HG03575 (cell line): Measurements from ENCODE around the gene NOS1AP.
"Not testable (repeated sequence)": the region's sequence is repeated elsewhere in the genome, so short reads cannot be mapped to it uniquely, and the experiment has no call there.

Experiments
- ATAC-seq: cut with Tn5 transposase; IDR thresholded peaks from one replicate; pipeline ENCODE4 v1.9.1; 2021; ENCODE audit not compliant: unreplicated experiment, insufficient number of reproducible peaks, low FRiP score; ENCODE audit errors: extremely low read depth

Gene NOS1AP

GRCh38 chr1:162396201-162396906 lies 326.9 kb downstream of the NOS1AP start:
- no peak for ATAC-seq

DNA sequence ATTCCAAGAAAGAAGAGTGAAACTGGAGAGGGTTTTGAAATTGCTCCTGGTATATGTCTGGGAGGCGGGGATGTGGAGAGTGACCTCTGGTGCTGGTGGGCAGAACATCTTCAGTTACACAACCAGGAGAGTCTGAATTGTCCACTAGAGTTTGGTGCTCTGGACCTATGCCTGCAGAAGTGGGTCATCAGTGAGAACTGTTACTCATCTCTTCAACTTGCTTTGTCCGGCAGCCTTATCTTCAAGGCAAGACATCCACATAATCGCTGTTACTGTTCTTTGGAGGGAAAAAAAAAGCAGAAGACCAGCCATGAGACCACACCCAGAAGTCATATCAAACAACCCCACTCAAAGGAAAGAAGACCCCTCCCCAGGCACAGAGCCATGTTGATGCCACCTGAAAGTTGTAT lies 327.6 kb downstream of the NOS1AP start:
- ATAC-seq: no peak

GRCh38 chr1:162397943-162398560 lies 328.6 kb downstream of the NOS1AP start:
- ATAC-seq: no peak

DNA sequence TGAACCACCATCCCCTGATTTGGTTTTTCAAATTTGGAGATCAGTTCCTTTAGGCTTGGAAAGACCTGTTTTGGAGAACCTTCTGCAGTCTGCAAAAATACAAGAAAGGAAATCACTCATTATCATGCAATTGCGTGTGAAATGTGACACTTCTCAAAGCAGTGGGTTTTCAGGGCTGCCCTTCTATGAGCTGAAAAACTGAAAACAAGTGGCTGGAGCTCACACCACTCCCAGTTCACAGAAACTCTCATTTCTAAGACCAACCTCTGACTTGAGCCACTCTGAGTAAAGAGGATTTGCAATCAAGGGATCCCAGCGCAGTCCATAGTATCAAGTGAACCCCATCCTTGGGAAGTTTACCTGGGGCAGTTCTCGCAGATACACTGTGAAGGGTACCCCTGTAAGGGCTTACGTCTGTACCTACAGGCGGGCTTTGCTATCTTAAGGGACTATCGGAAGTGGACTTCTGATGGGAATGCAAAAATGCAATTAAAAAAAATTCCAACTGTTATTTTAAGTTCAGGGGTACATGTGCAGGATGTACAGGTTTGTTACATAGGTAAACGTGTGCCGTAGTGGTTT lies 329.6 kb downstream of the NOS1AP start:
- ATAC-seq: no peak

DNA sequence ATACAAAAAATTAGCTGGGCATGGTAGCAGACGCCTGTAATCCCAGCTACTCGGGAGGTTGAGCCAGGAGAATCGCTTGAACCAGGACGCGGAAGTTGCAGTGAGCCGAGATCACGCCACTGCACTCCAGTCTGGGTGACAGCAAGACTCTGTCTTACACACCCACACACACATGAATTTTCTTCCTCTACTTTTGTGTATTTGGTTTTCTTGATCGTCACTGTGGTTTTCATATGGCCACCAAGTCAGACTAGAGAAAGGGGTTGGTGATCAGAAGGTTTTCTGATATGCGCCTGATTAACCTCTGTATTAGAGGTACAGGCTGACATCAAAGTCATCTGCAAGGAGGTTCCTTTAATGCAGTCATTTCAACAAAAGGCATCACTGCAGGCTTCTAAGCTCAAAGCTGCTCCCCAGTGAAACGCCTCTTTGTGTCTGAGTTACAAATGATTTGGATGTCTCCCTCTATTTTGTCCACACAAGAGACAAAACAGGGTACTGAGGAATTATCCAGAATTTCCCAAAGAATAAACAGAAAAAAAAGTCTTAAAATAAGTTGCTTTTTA lies 331.4 kb downstream of the NOS1AP start:
- no peak for ATAC-seq

DNA sequence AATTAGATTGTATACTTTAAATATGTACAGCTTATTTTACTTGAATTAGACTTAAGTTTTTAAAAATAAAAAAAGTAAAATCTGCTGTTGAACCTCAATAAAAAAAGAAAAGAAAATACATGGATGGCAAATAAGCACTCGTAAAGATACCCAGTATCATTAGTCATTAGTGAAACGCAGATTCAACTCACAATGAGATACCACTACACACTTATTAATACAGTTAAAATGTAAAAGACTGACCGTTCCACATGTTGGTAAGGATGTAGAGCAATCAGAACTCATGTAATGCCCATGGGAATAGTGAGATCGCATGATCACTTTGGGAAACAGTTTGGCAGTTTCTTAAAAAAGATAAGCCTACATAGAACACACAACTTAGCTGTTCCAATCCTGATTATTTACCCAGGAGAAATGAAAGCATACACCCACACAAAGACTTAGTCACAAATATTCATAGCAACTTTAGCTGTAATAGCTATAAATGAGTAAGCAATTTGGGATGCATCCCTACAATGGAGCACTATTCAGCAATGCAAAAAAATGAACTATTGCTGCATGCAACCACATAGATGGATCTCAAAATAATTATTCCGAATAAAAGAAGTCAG lies 335.2 kb downstream of the NOS1AP start:
- no peak for ATAC-seq

DNA sequence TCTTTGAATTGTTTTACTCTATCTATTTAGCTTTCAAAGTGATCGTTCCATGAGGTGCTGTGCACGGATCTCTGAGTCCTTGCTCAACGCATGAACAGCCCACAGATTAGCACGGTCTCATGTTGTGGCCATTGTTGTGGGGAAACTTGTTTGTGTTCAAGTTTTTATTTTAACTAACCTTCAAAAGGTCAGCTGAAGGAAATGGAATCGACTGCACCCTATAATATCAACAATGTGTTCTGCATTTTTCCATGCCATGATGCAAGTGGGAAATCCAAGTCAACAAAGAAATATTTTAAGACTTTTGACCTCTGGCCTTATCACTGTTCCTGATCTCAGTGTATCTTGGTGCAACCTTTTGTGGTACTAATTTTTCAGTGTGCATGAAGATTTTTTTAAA lies 336.3 kb downstream of the NOS1AP start:
- no peak for ATAC-seq

GRCh38 chr1:162406811-162407210 lies 337.3 kb downstream of the NOS1AP start:
- no peak for ATAC-seq

DNA sequence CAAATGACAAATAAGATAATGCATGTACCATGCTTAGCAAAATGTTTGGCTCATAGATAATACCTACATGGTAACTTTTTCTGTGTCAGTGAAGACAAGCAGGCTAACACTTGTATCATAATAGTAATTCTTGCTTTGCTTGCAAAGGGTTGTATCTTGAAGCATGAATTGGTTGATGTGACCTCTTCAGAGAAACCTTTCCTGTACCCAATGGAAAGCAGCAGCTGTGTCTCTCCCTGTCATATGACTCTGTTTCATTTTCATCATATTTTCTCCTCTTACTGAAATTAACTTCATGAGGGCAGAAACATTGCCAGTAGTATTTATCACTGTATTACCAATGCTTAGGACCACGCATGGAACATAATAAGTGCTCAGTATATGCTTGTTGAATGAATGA lies 338.0 kb downstream of the NOS1AP start:
- ATAC-seq: no peak

- ATAC-seq: no peak
These were observed 342.5 kb downstream of the NOS1AP start, which contains the start of gene SH2D1B for GRCh38 chr1:162412002-162412401. Gene SH2D1B (minus strand): TSS chr1:162412136. CDS start chr1:162412016, 120 bp downstream.

GRCh38 chr1:162416215-162416614 lies 346.7 kb downstream of the NOS1AP start:
- no peak for ATAC-seq

- ATAC-seq: no peak
These were observed 347.4 kb downstream of the NOS1AP start for GRCh38 chr1:162416909-162417308.

- ATAC-seq: no peak
These were observed 348.2 kb downstream of the NOS1AP start for GRCh38 chr1:162417650-162418049.

DNA sequence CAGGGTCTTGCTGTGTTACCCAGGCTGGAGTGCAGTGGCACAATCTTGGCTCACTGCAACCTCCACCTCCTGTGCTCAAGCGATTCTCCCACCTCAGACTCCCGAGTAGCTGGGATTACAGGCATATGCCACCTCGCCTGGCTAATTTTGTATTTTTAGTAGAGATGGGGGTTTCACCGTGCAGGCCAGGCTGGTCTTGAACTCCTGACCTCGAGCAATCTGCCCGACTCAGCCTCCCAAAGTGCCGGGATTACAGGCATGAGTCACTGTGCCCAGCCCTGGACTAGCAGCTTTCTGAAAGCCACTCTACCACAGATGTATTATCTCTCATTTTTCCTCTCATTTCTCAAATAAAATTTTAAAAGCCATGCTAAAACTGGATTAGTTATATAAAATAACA lies 349.1 kb downstream of the NOS1AP start:
- not testable (repeated sequence) for ATAC-seq

DNA sequence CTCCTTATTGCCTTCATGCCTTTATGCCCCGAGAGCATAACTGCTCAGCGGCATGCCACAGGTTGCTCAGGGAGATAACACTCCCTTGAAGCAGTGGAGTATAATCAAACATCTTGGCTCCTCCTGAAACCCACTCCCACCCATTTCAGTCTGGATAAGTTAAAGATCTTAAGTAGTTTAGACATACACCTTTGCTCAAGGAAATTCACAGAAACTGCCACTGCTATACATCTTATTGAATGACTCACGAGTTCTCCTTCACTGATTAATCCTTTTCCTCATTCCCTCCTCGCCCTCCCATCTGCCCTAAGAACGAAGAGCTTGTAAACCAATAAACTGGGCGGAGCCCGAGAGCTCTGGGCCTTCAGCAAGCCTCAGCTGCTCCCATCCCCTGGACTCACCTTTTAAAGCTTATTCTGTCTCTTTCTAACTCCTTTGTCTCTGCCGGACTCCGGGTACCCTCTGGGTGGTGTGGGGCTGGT lies 350.0 kb downstream of the NOS1AP start:
- ATAC-seq: not testable (repeated sequence)
